CD4-positive, alpha-beta T cell (primary cell): ENCODE data around the gene ZNF22. TPM values are rescaled to one million over a fixed set of nuclear protein-coding genes. Genes with fewer than 3 reads are reported as not detected.

ENCODE experiments used
- ATAC-seq: fragments of 200-7000 bp; cut with Tn5 transposase; one replicate; pipeline ENCODE4 v1.10.0; 2022; ENCODE audit warnings: mild to moderate bottlenecking; ENCODE audit not compliant: poor library complexity
- CTCF ChIA-PET: fragments of 350-600 bp; sonication (Branson Sonifier 250); formaldehyde crosslinking; loops from one replicate; lab custom pipeline; 2021; ENCODE audit warnings: antibody characterized with exemption, inconsistent platforms; lab: Charles Lee
- POLR2A ChIA-PET: fragments of 350-600 bp; sonication (Branson Sonifier 250); formaldehyde crosslinking; loops from one replicate; lab custom pipeline; 2021; ENCODE audit warnings: antibody characterized with exemption, inconsistent platforms; lab: Charles Lee
- DNase-seq, 14 experiments: peaks; one replicate each; pipeline ENCODE4 v3.0.0-alpha.2; 2013 to 2020; ENCODE audit warnings: mixed read lengths in 2 of 14
- H3K27ac ChIP-seq, 2 donors: one replicate each; pipeline versions ENCODE4 v1.5.1 to v1.7.0; 2013; ENCODE audit warnings: low read length in 2 of 2, low read depth in 1 of 2, mild to moderate bottlenecking in 1 of 2
- H3K27me3 ChIP-seq, 2 experiments: 1 replicate in 1 of 2; 2 replicates in 1 of 2; pipeline versions ENCODE4 v1.6.1 to v1.7.0; 2013; ENCODE audit warnings: low read length in 2 of 2, control low read depth in 1 of 2, mild to moderate bottlenecking in 1 of 2, moderate library complexity in 1 of 2; ENCODE audit not compliant: insufficient read depth in 2 of 2, control insufficient read depth in 1 of 2
- H3K36me3 ChIP-seq: one replicate; pipeline ENCODE4 v1.6.1; 2013; ENCODE audit warnings: low read length, control low read depth; ENCODE audit not compliant: insufficient read depth
- H3K4me1 ChIP-seq: one replicate; pipeline ENCODE4 v1.6.1; 2013; ENCODE audit warnings: low read length, control low read depth; ENCODE audit not compliant: insufficient read depth
- H3K4me3 ChIP-seq: one replicate; pipeline ENCODE4 v1.5.1; 2013; ENCODE audit warnings: mild to moderate bottlenecking, low read length, moderate library complexity
- H3K9me3 ChIP-seq, 2 experiments: 1 replicate in 1 of 2; 2 replicates in 1 of 2; pipeline versions ENCODE4 v1.6.1 to v1.7.0; 2013; ENCODE audit warnings: low read length in 2 of 2, mild to moderate bottlenecking in 2 of 2, control low read depth in 1 of 2, moderate library complexity in 1 of 2; ENCODE audit not compliant: control insufficient read depth in 1 of 2, insufficient read depth in 1 of 2
- H3K27ac Mint-ChIP-seq: one replicate; pipeline ENCODE4 v1.8.0; 2020; ENCODE audit warnings: mixed read lengths
- H3K27me3 Mint-ChIP-seq: one replicate; pipeline ENCODE4 v1.8.0; 2021; ENCODE audit warnings: mixed read lengths
- H3K36me3 Mint-ChIP-seq: one replicate; pipeline ENCODE4 v1.8.0; 2021; ENCODE audit warnings: low read depth, mixed read lengths
- H3K4me1 Mint-ChIP-seq: one replicate; pipeline ENCODE4 v1.8.0; 2021; ENCODE audit warnings: low read depth, mixed read lengths
- H3K4me3 Mint-ChIP-seq: one replicate; pipeline ENCODE4 v1.8.0; 2020; ENCODE audit warnings: mild to moderate bottlenecking, mixed read lengths
- H3K9me3 Mint-ChIP-seq: one replicate; pipeline ENCODE4 v1.8.0; 2020; ENCODE audit warnings: mixed read lengths
- intact Hi-C, 2 experiments: fragments of 100-400 bp; cut with DNase I in 1 of 2; cut with micrococcal nuclease in 1 of 2; formaldehyde crosslinking; loops; one replicate each; pipeline versions ENCODE4 v1.15.1 to v1.9.0; 2023 to 2025; cut with DNase I, micrococcal nuclease
- total RNA-seq, 174 experiments: library from RNA in 2 of 174; stranded (reverse) in 2 of 174; gene quantifications; one replicate each; pipeline ENCODE4 v1.2.3 and lab custom pipeline; 2021 to 2026
- TF ChIP-seq, protein P1 (sequence below): fragments of 200-600 bp; IDR thresholded peaks from one replicate; pipeline ENCODE4 v1.8.0; 2022; ENCODE audit warnings: antibody characterized with exemption, mild to moderate bottlenecking

The ZNF22 gene
- total RNA-seq, 2 experiments from 2014 or later = 14.1 to 15.3 TPM

DNA sequence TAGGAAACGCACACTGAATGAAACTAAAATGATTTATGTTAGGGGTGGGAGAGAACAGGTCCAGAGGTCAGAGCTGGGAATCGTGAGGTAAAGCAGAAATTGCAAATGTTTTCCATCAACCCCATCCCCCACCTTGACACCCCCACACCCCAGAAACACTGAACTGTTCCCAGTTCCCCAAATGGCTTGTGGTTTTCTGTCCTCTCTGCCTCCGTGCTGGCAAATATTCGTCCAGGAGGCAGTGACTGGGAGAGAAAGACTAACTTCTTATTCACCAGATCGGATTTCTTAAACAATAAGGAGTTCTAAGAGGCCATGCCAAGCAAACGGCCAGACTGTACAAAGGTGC is 41.9 kb upstream of the ZNF22 start:
- Histone ChIP-seq H3K9me3 (no peaks in the 10 kb centered on the region), H3K27ac (no peak overlapping the region), H3K27me3 (no peaks in the 10 kb centered on the region), H3K4me3 (peak overlapping the region; percentile 81), H3K36me3 (no peaks in the 10 kb centered on the region), H3K4me1 (peaks cover 26% of the 10 kb centered on the region)
- ChIA-PET POLR2A (interaction anchor here (0.9 to 1.1 kb wide), 3 partner anchors 8 to 42 kb away, joined by 3 read pairs; no protein-coding TSS in a partner anchor), CTCF (no interaction called here)
- Mint-ChIP-seq H3K27ac (peak overlapping the region; percentile 79), H3K4me3 (peak overlapping the region; percentile 93), H3K9me3 (no peaks in the 10 kb centered on the region), H3K27me3 (no peaks in the 10 kb centered on the region), H3K36me3 (peaks cover 13% of the 10 kb centered on the region), H3K4me1 (peaks cover 30% of the 10 kb centered on the region)
- intact Hi-C loops = loop anchor here in 1 of 2 experiments (1.0 to 10.0 kb wide), 5 partner anchors 15 to 1824 kb away; partner anchors contain the start of genes CSGALNACT2 and ZNF22
- ATAC-seq = no peak
- DNase-seq = no peak
- TF ChIP-seq, protein P1, sequence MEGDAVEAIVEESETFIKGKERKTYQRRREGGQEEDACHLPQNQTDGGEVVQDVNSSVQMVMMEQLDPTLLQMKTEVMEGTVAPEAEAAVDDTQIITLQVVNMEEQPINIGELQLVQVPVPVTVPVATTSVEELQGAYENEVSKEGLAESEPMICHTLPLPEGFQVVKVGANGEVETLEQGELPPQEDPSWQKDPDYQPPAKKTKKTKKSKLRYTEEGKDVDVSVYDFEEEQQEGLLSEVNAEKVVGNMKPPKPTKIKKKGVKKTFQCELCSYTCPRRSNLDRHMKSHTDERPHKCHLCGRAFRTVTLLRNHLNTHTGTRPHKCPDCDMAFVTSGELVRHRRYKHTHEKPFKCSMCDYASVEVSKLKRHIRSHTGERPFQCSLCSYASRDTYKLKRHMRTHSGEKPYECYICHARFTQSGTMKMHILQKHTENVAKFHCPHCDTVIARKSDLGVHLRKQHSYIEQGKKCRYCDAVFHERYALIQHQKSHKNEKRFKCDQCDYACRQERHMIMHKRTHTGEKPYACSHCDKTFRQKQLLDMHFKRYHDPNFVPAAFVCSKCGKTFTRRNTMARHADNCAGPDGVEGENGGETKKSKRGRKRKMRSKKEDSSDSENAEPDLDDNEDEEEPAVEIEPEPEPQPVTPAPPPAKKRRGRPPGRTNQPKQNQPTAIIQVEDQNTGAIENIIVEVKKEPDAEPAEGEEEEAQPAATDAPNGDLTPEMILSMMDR = no peak

DNA sequence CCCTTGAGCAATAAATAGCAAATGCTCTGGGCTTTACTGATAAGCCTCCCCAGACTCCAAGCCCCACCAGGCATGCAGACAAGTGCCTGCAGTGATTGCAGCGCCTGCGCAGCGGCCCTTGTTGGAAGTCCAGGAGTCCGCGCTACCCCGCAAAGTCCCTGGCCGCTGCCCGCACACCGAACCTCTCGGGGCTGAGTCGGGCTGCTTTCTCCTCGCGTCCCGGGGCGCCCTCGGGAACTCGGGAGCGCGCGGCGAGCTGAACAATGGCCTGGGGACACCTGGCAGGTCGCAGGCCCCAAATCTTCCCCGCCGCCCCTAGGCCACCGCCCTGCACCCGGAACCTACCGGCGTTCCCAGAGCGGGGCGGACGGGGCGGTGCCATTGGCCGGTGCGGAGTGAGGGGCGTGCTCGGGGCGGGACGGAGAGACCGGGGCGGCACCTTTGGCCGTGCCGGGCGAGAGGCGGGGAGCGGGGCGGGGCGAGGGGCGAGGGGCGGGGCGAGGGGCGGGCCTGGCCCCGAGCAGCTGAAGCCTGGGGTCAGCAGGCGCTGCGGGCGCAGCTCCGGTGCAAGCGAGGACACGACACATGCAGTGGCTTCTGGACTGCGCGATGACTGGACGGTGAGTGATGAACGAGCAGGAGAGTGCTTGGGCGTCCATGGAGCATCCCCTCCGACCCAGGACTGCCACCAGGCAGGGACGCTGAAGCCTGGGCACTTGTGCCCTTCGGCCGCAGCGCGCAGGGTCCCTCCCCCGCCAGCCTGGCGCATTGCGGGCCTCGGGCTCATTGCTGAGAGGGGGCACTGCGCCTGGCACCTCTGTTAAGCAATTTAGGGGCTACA is 41.3 kb upstream of the ZNF22 start, which contains the start of gene RASSF4:
Gene RASSF4 (plus strand): TSS at position 556 of the 841 bp plus-strand sequence. CDS start 10,401 bp downstream, outside the sequence.
- TF ChIP-seq, protein P1 = no peak
- ATAC-seq = peak; percentile 100

DNA sequence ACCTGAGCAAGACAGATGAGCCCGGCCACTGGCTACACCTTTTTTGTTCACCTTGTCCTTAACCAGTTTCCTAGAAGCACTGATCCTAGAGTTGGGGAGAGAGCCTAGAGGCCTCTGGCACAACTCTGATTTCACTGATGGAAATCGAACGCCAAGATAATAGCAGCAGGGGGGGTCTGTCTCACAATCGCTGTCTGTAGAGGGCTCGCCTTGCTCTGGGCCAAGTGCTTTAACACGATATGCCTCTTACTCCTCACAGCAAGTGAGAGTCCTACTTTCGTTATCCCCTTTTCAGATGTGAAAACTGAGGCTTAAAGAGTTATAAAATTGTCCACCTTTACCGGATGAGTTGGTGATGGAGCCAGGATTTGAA is 40.6 kb upstream of the ZNF22 start:
- no peak for ATAC-seq
- Histone ChIP-seq H3K36me3 (no peaks in the 10 kb centered on the region), H3K9me3 (no peaks in the 10 kb centered on the region), H3K4me1 (peaks cover 26% of the 10 kb centered on the region), H3K27ac (no peak overlapping the region), H3K4me3 (peak overlapping the region; percentile 81), H3K27me3 (no peaks in the 10 kb centered on the region)
- Mint-ChIP-seq H3K9me3 (no peaks in the 10 kb centered on the region), H3K27me3 (no peaks in the 10 kb centered on the region), H3K4me1 (peaks cover 30% of the 10 kb centered on the region), H3K36me3 (peaks cover 13% of the 10 kb centered on the region), H3K27ac (no peak overlapping the region), H3K4me3 (peak overlapping the region; percentile 93)
- POLR2A ChIA-PET = interaction anchor here (1.2 kb wide), 1 partner anchor 81 kb away, joined by 3 read pairs; no protein-coding TSS in a partner anchor
- no peak for DNase-seq
- TF ChIP-seq, protein P1 = no peak
- CTCF ChIA-PET = no interaction called here
- intact Hi-C loops = no loop called here

More for the DNA sequence above, 41.3 kb upstream of the ZNF22 start, which contains the start of gene RASSF4:
- peak within 1 kb of the TSS; percentile 93 for H3K4me3 Mint-ChIP-seq
- peak within 1 kb of the TSS; percentile 79 for H3K27ac Mint-ChIP-seq
- peak within 1 kb of the TSS in 1 of 2 donors; percentile 29 for H3K27ac ChIP-seq
- no peaks in the 10 kb centered on the region for H3K9me3 Mint-ChIP-seq
- peak; percentile 83 to 96 (median 92) for DNase-seq
- ChIA-PET POLR2A (interaction anchor here (0.9 to 1.1 kb wide), 3 partner anchors 9 to 42 kb away, joined by 3 read pairs; no protein-coding TSS in a partner anchor), CTCF (no interaction called here)
- peak within 1 kb of the TSS; percentile 81 for H3K4me3 ChIP-seq
- no peaks in the 10 kb centered on the region for H3K27me3 Mint-ChIP-seq
- peaks cover 13% of the 10 kb centered on the region for H3K36me3 Mint-ChIP-seq
- H3K36me3 ChIP-seq = no peaks in the 10 kb centered on the region
- peaks cover 26% of the 10 kb centered on the region for H3K4me1 ChIP-seq
- no peaks in the 10 kb centered on the region for H3K27me3 ChIP-seq
- H3K4me1 Mint-ChIP-seq = peaks cover 30% of the 10 kb centered on the region
- intact Hi-C loops = loop anchor here in 1 of 2 experiments (1.0 to 10.0 kb wide), 5 partner anchors 15 to 1825 kb away; partner anchors contain the start of genes CSGALNACT2 and ZNF22
- H3K9me3 ChIP-seq = no peaks in the 10 kb centered on the region
